GM21447 (cell line): Measurements from ENCODE around the gene METTL21C.

Experiments
- ATAC-seq: cut with Tn5 transposase; IDR thresholded peaks from one replicate; pipeline ENCODE4 v1.9.1; 2021; ENCODE audit not compliant: unreplicated experiment

Gene METTL21C

DNA sequence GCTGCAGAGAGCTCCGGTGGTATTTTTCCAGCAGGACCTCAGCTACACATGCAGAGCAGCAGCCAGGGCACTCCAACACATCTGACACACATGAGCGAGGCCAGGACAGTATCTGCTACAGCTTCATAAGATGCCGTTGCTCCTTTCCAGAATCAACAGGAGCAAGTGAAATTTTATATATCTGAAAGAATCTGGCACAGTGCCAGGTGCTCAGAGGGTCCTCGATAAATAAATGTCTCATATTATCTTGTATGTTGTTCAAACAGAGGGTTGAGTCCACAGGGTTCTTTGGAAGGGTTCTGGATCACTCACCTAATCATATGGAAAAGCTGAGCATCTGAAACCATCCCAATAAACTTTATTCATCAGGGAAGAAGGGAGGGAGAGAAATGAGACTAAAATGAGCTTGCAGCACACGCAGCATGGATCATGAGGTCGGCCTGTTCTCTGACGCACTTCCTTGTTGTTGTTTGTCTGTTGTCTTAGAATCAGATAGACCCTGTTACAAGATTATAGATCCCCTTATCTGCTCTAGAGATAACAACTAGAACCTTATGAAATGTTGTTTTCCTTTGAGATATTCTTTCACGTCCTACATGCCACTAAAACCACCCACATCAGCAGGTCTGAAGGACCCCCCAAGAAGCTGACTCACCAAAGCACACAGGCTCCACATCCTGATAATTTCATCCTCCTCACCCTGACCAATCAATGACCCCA, 3.2 kb upstream of the METTL21C start:
- no peak for ATAC-seq

- ATAC-seq, result no peak
Observed at GRCh38 chr13:102697264-102697663, 2.4 kb upstream of the METTL21C start.

DNA sequence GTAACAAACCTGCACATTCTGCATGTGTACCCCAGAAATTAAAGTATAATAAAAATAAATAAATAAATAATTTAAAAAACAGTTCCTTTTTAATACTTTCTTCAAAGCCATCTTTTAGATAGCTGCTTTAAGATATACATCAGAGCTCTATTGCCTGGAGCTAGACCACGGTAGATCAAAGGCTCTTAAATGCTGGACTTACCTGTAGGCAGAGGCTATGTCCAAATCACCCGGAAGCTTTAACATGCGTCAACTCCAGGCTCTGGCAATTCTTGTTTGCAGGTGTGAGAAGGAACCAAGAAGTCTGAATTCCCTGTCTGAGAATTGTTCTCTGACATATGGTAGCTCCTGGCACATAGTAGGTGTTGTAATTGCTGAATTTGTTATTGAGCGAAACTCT, 1.6 kb upstream of the METTL21C start:
- no peak for ATAC-seq

GRCh38 chr13:102693776-102694175, 1.1 kb downstream of the METTL21C start:
- no peak for ATAC-seq

DNA sequence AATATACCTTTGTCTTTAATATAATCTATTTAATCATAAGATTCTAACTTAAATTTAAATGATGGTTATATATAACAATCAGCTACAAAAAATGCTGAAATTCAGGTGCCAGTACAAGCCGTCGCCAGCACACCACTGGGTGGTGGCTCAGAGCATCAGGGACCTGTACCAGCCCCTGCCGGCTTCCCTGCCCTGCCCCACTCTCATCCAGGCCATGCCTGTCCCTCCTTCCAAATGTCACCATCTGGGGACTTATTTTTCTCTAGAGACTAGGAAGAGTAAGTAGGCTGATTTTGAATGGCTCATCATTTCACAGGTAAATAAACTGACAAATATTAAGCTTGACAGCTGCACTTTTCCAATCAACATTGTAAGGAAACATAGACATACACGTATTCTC, 1.6 kb downstream of the METTL21C start:
- ATAC-seq, result no peak

GRCh38 chr13:102692491-102692826, 2.4 kb downstream of the METTL21C start:
- no peak for ATAC-seq

DNA sequence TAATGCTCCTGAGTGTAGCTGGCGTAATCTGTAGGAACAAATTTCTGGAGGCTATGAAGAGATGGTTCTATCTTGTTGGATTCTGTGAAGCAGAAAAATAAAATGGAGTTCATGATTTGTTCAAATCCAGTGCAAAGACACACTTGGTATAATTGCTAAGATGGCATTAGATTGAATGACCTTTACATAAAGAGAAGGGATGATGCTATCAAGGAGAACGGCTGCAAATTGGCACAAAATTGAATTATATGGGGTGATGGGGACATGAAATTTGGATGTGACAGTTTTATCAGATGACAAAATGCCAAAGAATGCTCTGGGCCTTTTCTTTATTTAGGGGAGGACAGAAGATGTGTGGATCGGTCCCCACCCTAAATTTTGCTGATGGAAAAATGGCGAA, 4.0 kb downstream of the METTL21C start:
- no peak for ATAC-seq

DNA sequence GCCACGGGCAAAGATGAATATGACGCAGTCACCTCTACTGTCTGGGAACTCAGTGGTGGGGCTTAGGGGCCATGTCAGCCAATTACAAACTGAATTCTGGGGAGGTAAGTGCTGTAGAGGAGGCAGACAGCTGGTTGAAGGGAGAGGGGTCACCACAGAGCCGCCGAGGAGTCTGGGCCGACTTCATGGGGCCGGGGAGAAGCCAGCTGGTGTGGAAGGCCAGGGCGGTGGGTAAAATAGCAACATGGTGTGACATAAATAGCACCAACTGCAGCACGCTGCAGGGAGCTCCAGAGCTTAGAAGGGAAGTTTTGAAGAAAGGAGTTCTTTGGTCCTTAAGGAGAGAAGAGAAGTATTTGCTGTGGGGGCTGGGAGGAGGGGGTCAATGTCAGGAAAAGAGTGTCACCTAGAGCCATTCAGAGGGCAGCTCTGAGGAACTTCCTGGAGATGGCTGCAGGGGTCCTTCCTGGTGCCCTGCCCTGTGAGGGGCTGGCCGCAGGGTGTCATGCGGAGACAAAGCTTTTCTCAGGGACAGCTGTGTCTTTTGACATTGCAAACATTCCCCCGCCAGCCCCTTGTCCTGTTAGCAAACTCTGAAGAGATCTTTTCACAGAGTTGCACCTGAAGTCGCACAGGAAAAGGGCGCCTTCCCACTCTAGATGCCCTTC, 6.4 kb downstream of the METTL21C start:
- no peak for ATAC-seq

GRCh38 chr13:102687520-102687919, 7.3 kb downstream of the METTL21C start:
- no peak for ATAC-seq

DNA sequence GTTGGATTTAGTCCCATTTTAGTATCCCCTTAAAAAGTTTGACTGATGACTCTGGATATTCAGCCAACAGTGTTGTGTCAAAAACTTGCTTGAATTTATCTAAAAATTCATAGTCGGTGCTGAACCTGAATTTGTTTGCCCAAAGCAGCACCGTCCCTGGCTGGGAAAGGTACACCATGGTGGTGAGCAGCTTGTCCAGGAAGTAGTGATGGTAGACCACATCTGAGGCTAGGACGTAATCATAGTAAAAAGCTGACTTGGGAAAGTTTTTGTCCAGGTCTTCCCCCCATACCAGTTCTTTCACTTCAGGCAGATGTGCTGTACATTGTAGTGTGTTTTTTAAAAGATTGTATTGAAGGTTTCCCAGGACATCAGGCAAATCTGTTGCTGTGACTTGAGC, 8.8 kb downstream of the METTL21C start:
- no peak for ATAC-seq

DNA sequence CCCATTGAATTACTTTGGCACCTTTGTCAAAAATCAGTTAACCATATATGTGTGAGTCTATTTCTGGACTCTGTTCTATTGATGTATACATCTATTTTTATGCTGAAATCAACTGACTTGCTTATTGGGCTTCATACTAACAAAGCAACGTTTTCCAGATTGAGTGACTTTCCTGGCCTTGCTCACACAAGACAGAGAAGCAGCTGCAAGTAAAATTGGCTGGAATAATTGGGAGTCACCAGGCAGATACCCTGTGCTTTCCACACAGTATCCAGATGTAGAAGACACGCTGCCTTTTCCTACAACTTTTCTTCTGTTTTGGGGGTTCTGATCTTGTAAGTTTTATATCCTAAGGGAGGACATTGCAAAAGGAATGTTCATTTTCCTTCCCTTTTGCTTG, 11.2 kb downstream of the METTL21C start:
- ATAC-seq, result no peak

GRCh38 chr13:102682727-102683126, 12.1 kb downstream of the METTL21C start:
- no peak for ATAC-seq

GRCh38 chr13:102682211-102682610, 12.6 kb downstream of the METTL21C start:
- no peak for ATAC-seq

- peak; percentile 41 for ATAC-seq
Observed at GRCh38 chr13:102680842-102681740, 13.8 kb downstream of the METTL21C start.

DNA sequence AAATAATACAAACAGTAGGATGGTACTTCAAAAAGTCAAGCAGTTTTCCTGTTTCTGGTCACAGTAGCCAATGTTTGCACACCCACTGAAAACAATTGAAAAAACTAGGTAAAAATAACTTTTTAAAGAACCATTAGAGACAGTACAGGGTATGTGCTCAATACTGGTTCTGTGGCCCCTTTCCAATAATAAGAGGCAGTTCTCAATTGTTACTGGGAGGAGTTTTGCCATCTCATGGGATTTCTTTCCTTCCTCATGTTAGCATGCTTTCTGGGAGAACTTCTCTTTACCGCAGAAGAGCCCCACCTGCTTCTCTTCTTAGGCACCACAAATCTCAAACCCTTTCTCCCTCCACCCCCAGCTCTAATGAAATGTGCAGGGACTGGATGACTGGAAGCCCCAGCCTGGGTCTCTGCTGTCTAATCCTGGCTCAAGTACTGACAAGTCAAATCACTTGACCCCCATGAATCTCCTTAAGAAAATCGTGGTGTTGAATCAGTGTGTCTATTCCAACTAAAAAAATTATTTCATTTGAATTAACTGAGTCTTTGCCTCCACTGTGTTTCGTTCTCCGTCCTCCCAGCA, 14.6 kb downstream of the METTL21C start:
- ATAC-seq, result no peak

DNA sequence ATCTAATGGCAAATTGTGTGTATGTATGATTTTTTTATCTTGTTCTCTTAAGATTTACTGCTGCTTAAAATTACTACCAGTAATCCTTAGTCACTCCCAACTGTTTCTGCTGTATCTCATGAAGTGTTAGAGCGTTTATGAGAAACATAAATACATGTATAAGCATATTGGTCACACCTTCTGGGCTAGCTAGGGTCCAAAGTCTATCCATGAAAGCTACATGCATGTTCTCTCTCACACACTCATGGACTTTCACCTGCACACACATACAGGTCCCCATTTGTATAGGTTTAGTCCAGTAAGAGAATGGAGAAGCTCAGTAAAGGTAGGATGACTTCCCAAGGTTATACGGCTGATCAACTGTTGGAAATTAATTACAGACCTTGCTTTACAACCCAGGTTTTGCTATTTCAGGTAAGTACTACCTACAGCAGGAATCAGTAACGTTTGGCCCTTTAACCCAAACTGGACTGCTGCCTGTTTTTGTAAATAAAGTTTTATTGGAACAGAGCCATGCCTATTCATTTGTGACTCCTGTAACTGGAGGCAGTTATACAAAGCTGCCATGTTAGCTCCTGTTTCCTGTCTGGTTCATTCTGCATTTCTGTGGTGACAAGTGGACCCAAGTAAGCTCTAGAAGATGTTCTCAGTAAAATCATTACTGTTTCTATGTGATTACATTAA, 15.3 kb downstream of the METTL21C start:
- ATAC-seq, result no peak

DNA sequence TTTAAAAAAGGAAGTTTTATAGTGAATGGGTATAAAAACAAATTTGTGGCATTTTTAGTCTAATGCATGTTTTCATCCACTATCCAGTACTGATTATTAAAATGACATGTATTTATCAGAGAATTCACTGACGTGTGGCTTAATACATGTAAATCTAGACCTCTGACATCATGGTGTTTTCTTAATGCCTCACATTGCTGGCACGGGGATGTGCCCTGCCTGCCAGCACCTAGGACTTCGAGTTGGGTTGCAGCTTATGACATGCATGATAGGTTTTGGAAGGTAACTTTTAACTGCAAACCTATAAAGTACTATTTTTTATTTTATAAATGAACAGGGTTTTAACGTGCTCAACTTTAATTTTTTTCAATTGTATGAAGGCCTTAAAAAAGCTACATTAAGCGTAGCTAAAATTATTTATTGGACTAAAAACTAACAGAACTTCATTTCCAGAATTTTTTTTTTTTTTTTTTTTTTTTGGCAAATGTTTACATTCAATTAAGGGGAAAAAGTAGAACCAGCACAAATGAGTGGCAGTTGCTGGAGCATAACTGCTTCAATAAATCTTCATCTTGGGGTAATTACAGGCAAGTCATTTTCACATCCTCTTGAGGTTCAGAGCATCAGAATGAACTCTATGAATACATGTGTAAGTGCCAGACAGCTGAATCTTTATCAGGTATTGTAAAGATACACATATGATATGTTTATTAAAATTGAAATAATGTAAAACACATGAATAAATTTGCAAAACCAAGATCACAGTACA, 16.3 kb downstream of the METTL21C start:
- no peak for ATAC-seq

GRCh38 chr13:102677122-102677521, 17.7 kb downstream of the METTL21C start:
- no peak for ATAC-seq

DNA sequence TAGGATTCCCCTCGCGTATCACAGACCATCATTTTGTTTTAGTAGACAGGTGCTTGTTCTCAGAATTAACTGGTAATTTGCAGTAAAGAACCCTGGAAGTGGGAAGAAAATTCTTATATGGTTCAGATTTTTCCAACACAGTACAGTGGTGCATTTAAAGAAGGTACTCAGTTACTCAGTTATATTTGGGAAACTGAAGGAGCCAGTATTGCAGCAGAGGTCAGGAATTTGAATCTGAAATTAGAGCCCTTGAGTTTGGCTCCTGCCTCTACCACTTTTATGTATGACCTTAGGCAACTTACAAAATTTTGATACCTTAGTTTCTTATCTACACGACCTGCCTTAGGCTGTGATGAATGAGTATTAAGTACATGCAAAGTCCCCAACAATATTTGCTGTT, 19.7 kb downstream of the METTL21C start:
- ATAC-seq, result no peak

GRCh38 chr13:102670130-102670529, 24.7 kb downstream of the METTL21C start:
- no peak for ATAC-seq
